ENCODE data around the gene TRAF4.

DNA sequence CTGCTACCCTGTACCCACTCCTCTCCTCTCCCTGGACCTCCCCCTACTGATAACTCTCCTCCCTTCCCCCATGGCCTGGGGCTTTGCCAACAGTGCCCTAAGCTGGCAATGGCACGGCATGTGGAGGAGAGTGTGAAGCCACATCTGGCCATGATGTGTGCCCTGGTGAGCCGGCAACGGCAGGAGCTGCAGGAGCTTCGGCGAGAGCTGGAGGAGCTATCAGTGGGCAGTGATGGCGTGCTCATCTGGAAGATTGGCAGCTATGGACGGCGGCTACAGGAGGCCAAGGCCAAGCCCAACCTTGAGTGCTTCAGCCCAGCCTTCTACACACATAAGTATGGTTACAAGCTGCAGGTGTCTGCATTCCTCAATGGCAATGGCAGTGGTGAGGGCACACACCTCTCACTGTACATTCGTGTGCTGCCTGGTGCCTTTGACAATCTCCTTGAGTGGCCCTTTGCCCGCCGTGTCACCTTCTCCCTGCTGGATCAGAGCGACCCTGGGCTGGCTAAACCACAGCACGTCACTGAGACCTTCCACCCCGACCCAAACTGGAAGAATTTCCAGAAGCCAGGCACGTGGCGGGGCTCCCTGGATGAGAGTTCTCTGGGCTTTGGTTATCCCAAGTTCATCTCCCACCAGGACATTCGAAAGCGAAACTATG lies 5.2 kb downstream of the TRAF4 start:
- TF ChIP-seq, protein P1, sequence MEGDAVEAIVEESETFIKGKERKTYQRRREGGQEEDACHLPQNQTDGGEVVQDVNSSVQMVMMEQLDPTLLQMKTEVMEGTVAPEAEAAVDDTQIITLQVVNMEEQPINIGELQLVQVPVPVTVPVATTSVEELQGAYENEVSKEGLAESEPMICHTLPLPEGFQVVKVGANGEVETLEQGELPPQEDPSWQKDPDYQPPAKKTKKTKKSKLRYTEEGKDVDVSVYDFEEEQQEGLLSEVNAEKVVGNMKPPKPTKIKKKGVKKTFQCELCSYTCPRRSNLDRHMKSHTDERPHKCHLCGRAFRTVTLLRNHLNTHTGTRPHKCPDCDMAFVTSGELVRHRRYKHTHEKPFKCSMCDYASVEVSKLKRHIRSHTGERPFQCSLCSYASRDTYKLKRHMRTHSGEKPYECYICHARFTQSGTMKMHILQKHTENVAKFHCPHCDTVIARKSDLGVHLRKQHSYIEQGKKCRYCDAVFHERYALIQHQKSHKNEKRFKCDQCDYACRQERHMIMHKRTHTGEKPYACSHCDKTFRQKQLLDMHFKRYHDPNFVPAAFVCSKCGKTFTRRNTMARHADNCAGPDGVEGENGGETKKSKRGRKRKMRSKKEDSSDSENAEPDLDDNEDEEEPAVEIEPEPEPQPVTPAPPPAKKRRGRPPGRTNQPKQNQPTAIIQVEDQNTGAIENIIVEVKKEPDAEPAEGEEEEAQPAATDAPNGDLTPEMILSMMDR (conservative IDR thresholded peaks at IDR 0.05): no peak
- TF ChIP-seq ZFX (IDR thresholded peaks at IDR 0.05): no peak
